Heart left ventricle (tissue), 16 donors: Measurements from ENCODE around the gene CD59. TPM values are rescaled to one million over a fixed set of nuclear protein-coding genes. Genes with fewer than 3 reads are reported as not detected.

Experiments used
- ATAC-seq, 4 donors: fragments of 200-7000 bp; cut with Tn5 transposase; one replicate each; pipeline ENCODE4 v1.9.1; 2020 to 2022; ENCODE audit warnings: moderate library complexity in 4 of 4, mild to moderate bottlenecking in 3 of 4, moderate number of reproducible peaks in 1 of 4
- DNase-seq, 5 donors: peaks; one replicate each; pipeline ENCODE4 v3.0.0-alpha.2; 2020
- H3K27ac ChIP-seq, 12 donors: fragments of 200-600 bp; sonication (generic) in 4 of 12; one replicate each; pipeline versions ENCODE4 v1.5.0 to v1.8.0; 2016 to 2022; ENCODE audit warnings: mild to moderate bottlenecking in 2 of 12
- H3K27me3 ChIP-seq, 9 donors: fragments of 200-600 bp; sonication (generic) in 2 of 9; one replicate each; pipeline versions ENCODE4 v1.5.1 to v1.8.0; 2016 to 2022; ENCODE audit warnings: mild to moderate bottlenecking in 3 of 9
- H3K36me3 ChIP-seq, 9 donors: fragments of 200-600 bp; sonication (generic) in 2 of 9; one replicate each; pipeline versions ENCODE4 v1.5.0 to v1.8.0; 2018 to 2022; ENCODE audit warnings: mild to moderate bottlenecking in 2 of 9
- H3K4me1 ChIP-seq, 12 donors: fragments of 200-600 bp; sonication (generic) in 4 of 12; one replicate each; pipeline versions ENCODE4 v1.5.0 to v1.8.0; 2016 to 2022; ENCODE audit warnings: mild to moderate bottlenecking in 3 of 12
- H3K4me3 ChIP-seq, 12 donors: fragments of 200-600 bp; sonication (generic) in 4 of 12; one replicate each; pipeline versions ENCODE4 v1.5.0 to v1.8.0; 2017 to 2022; ENCODE audit warnings: mild to moderate bottlenecking in 9 of 12, moderate library complexity in 4 of 12
- H3K9me3 ChIP-seq, 12 donors: fragments of 200-600 bp; sonication (generic) in 4 of 12; one replicate each; pipeline versions ENCODE4 v1.5.0 to v1.8.0; 2016 to 2022; ENCODE audit warnings: mild to moderate bottlenecking in 1 of 12
- CTCF ChIP-seq, 12 donors: fragments of 200-600 bp; sonication (generic) in 4 of 12; IDR thresholded peaks; one replicate each; pipeline versions ENCODE4 v1.5.0 to v1.8.0; 2018 to 2022; ENCODE audit warnings: antibody characterized with exemption in 12 of 12, mild to moderate bottlenecking in 5 of 12
- POLR2A ChIP-seq, 2 donors: fragments of 450-650 bp; IDR thresholded peaks; one replicate each; pipeline ENCODE4 v1.6.1; 2017; ENCODE audit warnings: antibody characterized with exemption in 2 of 2, mild to moderate bottlenecking in 2 of 2, moderate library complexity in 2 of 2
- WGBS, 4 donors: extraction: QIAGEN DNeasy Blood & Tissue Kit in 2 of 4; methylation state at CpG; one replicate each; pipeline versions ENCODE4 v1.1.5 to v1.1.7; 2013 to 2018; 5-methylcytosine and 5-hydroxymethylcytosine counted together
- intact Hi-C, 10 donors: fragments of 100-400 bp; cut with DNase I; formaldehyde crosslinking; loops; one replicate each; pipeline versions ENCODE4 v1.11.1 to v1.14.2; 2022
- polyA plus RNA-seq, 2 donors: library from polyadenylated mRNA; stranded (reverse); fragments of 200-250 nt; gene quantifications; one replicate each; pipeline ENCODE4 v1.2.3, GENCODE V29; 2013
- total RNA-seq, 9 donors: library from RNA; depleted of rRNA in 2 of 9; stranded (reverse); fragments of >200 nt in 2 of 9; fragmentation: NEBNext Ultra II Directional in 3 of 9; extraction: Animal tissue kit (Norgen Biotek cat#: 25700) in 3 of 9; gene quantifications; one replicate each; pipeline versions ENCODE4 v1.1.0 to v1.2.4, GENCODE V29; 2016 to 2023
- donor health status: ischemic (EF 13 %, LVEDD 7.1; RV severe dilation, severe dysfunction).
- donor health status: healthy with polysubstance abuse.
- donor health status: DM: no; HTN: yes; CAD: no.
- donor health status: DM: no; HTN: no; CAD: no.
- donor health status: ischemic (EF 25% LVEDD 6.9; RV normal size, moderate dysfunction).
- donor health status: ischemic (EF 25% LVEDD 5.7; RV mildly dilated, moderate dysfunction).
- donor health status: healthy.
- donor health status: DM: yes; HTN: yes; CAD: no.
- donor health status: ischemic (EF 35%, LVEDD 5.7; RV mildly dilated, moderate dysfunction).
- donor health status: nonischemic (EF 11% LVEDD 7.7; RV severe dilation, severe dysfunction).
- donor health status: DM: yes; HTN: yes; CAD: no.
- donor health status: PGD.
- donor health status: ischemic (EF 29% LVEDD 5.4; RV normal size, mild dysfunction).
- donor health status: nonischemic (EF 23%, LVEDD 6.1; RV moderate dilation, normal function).

Gene CD59
- total and polyA plus RNA-seq, 11 donors: 133 to 1,434 (median 930) TPM

GRCh38 chr11:33723238-33723881 lies 12.9 kb downstream of the CD59 start:
- ATAC-seq (peak; percentile 49 to 84 (median 76)), DNase-seq (peak in 4 of 5 donors; percentile 46 to 76 (median 67))
- TF ChIP-seq POLR2A (IDR thresholded peaks at IDR 0.05) (no peak), CTCF (IDR thresholded peaks at IDR 0.05) (no peak)
- H3K4me1 ChIP-seq: peaks cover 40 to 92% (median 71%) of the 10 kb centered on the region in 12 donors
- peak overlapping the region; percentile 78 to 96 (median 91) for H3K27ac ChIP-seq
- intact Hi-C loops: loop anchor here in 2 of 10 donors (1.0 to 2.0 kb wide), 2 partner anchors 12 to 21 kb away; no protein-coding TSS in a partner anchor
- no peaks in the 10 kb centered on the region for H3K9me3 ChIP-seq
- 40 to 53% (median 43%) methylated on average over 6 of the region's 6 CpGs for WGBS, 4 donors
- peaks cover 3 to 41% (median 37%) of the 10 kb centered on the region in 9 donors for H3K36me3 ChIP-seq
- no peaks in the 10 kb centered on the region for H3K27me3 ChIP-seq
- H3K4me3 ChIP-seq: peak overlapping the region in 1 of 12 donors; percentile 1

DNA sequence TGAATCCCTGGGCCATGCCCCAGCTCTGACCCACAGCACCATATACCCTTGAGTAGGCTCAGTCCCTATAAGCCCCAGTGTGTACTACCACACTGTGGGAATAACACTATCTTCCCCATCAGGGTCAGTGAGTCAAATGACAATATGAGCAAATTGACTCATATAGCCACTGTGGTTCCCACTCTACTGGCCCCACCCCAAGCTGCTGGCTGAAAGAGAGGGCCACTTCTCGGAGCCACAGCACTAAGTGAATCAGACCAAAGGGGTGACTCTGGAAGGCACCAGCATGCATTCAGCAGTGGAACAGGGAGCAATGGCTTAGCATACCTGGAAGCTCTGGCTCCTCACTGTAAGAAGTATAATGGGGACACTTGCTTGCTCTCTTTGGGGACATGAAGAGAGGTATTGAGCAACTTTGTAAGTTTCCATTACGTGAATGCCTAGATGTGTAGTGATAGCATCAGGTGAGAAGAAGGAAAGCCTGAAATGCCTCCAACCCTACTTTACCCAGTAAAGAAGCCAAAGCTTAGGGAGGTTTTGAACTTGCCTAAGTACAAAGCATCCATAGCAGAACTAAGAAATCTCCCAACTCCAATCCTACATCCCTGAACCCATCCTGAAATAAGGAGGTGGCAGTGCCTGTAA lies 13.5 kb downstream of the CD59 start:
- TF ChIP-seq CTCF (IDR thresholded peaks at IDR 0.05) (no peak), POLR2A (IDR thresholded peaks at IDR 0.05) (no peak)
- DNase-seq (peak in 1 of 5 donors; percentile 61), ATAC-seq (peak in 3 of 4 donors; percentile 1 to 30 (median 26))
- WGBS, 4 donors: 65 to 75% (median 69%) methylated on average over 2 of the region's 2 CpGs
- H3K9me3 ChIP-seq: no peaks in the 10 kb centered on the region
- H3K4me3 ChIP-seq: peak overlapping the region in 1 of 12 donors; percentile 7
- intact Hi-C loops: loop anchor here in 2 of 10 donors (1.0 to 2.0 kb wide), 2 partner anchors 13 to 20 kb away; no protein-coding TSS in a partner anchor
- peak overlapping the region; percentile 78 to 96 (median 91) for H3K27ac ChIP-seq
- peaks cover 3 to 47% (median 43%) of the 10 kb centered on the region in 9 donors for H3K36me3 ChIP-seq
- no peaks in the 10 kb centered on the region for H3K27me3 ChIP-seq
- H3K4me1 ChIP-seq: peaks cover 40 to 95% (median 70%) of the 10 kb centered on the region in 12 donors

DNA sequence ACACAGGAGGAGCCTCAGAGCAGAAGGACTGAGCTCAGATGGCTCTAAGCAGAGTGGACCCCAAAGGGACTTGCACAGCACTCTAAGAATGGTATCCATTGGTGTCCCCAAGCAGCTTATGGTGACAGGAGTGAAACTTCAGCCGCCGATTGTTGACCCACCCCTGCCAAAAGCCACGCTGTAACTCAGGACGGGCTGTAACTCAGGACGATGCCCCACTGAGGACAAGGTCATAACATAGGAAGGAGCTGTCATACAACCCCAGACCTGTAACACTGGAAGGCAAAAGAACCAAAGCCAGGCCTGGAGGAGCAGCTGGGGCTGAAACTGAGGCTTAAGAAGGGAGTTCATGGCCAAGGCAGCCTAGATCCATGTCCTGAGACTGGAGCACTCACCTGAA lies 14.2 kb downstream of the CD59 start:
- intact Hi-C loops: loop anchor here in 1 of 10 donors (2.0 kb wide), 1 partner anchor 19 kb away; no protein-coding TSS in a partner anchor

More for the DNA sequence above, 14.2 kb downstream of the CD59 start:
- TF ChIP-seq POLR2A (IDR thresholded peaks at IDR 0.05) (no peak), CTCF (IDR thresholded peaks at IDR 0.05) (no peak)
- Histone ChIP-seq H3K9me3 (no peaks in the 10 kb centered on the region), H3K27ac (peak overlapping the region; percentile 78 to 96 (median 91)), H3K36me3 (peaks cover 3 to 55% (median 51%) of the 10 kb centered on the region in 9 donors), H3K27me3 (no peaks in the 10 kb centered on the region), H3K4me1 (peaks cover 40 to 97% (median 71%) of the 10 kb centered on the region in 12 donors), H3K4me3 (no peak overlapping the region)
- 27 to 68% (median 35%) methylated on average over 5 of the region's 5 CpGs for WGBS, 4 donors
- no peak for DNase-seq
- ATAC-seq: peak in 2 of 4 donors; percentile 9 to 40
